Kidney tubule cell (primary cell): ENCODE results near the gene DRD5.
A peak's percentile ranks its signal among the peaks of the same experiment; 100 is the strongest.
"Not testable (repeated sequence)": the region's sequence is repeated elsewhere in the genome, so short reads cannot be mapped to it uniquely, and the experiment has no call there.

Experiments
- DNase-seq: peaks from one replicate; pipeline ENCODE4 v3.0.0-alpha.2; 2018; ENCODE audit warnings: low spot score

Gene DRD5

DNA sequence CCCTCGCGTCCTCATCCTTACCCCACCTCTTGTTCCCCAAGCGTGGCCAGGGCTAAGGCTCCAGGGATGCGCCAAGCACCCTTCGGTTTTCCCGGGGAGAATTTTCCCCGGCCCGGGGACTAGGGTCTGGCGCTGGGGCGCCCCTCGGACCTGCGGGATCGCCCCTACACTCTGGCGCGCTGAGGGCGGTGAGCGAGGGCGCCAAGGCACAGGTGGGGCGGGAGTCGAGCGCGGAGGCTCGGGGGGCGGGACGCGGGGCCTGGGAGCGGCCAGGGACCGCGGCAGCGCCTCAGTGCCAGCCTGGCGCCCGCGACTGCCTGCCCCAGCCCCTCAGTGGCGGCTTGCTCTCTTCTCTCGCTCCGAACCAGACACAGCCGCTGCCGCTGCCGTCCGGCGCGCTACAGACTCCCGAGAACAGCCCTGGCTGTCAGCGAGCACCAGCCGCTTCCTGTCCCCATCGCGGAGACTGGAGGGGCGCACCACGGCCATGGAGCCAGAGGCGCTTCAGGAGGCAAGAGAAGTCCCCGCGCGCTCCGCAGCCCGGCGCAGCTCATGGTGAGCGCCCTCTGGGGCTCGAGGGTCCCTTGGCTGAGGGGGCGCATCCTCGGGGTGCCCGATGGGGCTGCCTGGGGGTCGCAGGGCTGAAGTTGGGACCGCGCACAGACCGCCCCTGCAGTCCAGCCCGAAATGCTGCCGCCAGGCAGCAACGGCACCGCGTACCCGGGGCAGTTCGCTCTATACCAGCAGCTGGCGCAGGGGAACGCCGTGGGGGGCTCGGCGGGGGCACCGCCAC, at the start of gene DRD5:
TSS of gene DRD5 (plus strand) at position 292 of the 793 bp plus-strand sequence. CDS start at position 688, 396 bp downstream.
- DNase-seq = no peak

DNA sequence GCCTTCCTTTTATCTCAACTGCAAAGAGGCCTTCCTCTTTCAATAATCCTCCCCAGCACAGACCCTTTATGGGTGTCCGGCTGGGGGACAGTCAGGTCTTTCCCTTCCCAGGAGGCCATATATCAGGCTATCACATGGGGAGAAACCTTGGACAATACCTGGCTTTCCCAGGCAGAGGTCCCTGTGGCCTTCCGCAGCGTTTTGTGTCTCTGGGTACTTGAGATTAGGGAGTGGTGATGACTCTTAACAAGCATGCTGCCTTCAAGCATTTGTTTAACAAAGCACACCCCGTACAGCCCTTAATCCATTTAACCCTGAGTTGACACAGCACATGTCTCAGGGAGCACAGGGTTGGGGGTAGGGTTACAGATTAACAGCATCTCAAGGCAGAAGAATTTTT, 49.2 kb upstream of the DRD5 start:
- DNase-seq = not testable (repeated sequence)

DNA sequence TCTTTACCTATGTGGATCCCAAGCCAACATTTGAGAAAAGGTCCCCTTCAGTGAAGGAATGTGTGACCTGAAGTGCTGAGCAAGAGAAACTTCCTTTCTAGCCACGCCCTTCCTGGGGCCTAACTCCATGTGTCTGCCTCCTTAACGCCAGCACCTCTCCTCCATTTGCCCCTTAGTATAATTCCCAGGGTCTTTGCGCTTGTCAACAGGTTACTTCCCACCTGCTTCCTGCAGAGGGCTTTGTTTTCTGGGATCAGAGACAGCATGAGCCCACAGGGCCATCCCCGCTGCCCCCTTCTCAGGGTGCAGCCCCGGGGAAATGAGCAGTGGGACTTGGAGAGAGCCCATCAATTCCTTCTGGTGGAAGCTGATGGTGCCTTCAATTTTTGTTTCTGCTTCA, 45.9 kb upstream of the DRD5 start:
- no peak for DNase-seq

DNA sequence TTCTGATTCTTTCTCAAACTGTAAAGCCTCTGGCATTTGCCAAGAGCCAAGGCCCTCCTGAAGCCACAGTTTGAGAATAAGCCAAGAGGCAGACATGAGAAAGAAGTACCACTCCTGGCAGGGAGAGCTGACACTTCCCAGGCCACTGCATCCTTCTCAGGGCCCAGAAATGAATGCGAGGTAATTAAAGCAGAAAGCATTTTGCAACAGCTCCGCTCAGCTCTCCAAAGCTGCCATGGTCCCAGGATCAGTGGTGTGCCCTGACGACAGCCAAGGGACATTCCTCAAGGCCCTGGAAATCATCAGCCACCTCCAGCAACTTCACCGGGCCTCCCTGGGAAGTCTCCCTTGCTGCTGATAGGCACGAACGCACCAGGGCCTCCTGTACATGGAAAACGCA, 44.2 kb upstream of the DRD5 start:
- not testable (repeated sequence) for DNase-seq

DNA sequence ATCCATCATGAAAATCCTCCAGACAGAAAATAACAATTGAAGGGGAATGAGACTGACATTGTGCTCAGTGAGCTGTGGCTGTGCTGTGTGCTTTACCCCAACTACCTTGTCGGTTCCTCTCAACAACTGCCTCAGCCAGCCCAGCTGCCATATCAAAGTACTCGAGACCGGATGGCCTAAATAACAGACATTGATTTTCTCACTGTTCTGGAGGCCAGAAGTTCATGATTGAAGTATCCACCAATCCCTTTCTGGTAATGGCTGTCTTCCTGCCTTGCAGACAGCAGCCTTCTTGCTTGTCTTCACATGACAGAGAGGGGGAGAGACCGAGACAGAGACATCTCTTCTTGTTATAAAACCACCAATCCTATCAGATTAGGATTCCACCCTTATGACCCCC, 37.6 kb upstream of the DRD5 start:
- not testable (repeated sequence) for DNase-seq

DNA sequence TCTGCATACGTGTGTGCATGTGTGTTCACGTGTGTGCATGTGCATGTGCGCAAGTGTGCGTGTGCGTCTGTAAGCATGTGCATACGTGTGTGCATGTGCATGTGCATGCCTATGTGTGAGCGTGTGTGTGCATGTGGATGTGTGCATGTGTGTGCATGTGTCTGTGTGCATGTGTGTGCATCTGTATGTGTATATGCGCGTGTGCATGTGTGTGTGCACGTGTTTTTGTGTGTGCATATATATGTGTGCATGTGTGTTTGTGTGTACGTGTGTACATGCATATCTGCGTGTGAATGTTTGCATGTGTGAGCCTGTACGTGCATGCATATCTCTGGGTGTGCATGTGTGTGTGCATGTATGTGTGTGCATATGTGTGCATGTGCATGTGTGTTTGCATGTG, 35.7 kb upstream of the DRD5 start:
- no peak for DNase-seq

DNA sequence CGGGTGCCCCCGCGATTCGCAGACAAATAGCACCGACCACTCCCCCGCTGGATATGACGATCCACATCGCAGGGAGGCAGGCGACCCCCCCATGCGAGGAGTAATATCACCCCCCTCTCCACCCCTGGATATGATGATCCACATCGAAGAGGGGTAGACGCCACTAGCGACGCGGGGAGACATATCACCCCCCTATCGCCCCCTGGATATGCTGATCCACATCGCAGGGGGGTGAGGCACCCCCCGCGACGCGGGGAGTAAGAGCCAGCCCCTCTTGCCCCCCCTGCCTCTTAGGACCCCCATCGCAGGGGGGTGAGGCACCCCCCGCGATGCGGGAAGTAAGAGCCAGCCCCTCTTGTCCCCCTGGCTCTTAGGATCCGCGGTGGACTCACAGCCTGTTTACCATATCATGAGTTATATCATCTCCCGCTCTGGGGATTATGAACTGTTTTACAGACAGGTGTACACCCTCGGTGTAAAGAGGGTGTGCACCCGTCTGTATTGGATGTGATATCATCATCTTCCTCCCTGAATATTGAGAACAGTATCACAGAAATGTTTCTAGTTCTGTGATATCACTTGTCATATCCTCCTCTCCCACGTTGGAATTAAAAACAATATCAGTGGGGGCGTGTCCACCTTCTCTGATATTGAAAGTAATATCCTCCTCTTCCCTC, 22.7 kb upstream of the DRD5 start:
- DNase-seq = no peak

DNA sequence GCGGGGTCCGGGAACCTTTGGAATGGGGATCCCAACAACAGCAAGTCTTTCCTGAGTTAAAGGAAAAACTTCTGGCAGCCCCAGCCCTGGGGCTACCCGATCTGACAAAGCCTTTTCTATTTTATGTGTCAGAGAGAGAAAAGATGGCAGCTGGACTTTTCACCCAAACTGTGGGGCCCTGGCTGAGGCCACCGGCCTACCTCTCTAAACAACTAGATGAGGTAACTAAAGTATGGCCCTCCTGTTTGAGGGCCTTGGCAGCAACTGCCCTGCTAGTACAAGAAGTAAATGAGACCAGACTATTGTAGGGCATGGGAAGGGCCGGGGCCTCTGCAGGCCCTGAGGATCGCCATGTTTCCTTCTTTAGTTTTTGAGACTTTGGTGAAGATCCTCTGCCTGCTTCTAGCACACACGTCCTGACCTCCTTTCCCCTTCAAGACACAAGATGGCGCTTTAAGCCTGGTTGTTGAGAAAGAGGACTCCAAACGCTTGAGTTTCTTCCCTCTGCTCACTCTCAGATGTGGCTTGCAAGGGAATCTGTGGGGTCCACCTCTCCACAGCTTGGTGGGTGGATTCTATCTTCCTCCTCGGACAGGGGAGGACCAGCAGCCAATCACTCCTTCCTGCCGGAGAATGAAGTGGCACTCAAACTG, 18.5 kb upstream of the DRD5 start:
- DNase-seq = peak; percentile 80

DNA sequence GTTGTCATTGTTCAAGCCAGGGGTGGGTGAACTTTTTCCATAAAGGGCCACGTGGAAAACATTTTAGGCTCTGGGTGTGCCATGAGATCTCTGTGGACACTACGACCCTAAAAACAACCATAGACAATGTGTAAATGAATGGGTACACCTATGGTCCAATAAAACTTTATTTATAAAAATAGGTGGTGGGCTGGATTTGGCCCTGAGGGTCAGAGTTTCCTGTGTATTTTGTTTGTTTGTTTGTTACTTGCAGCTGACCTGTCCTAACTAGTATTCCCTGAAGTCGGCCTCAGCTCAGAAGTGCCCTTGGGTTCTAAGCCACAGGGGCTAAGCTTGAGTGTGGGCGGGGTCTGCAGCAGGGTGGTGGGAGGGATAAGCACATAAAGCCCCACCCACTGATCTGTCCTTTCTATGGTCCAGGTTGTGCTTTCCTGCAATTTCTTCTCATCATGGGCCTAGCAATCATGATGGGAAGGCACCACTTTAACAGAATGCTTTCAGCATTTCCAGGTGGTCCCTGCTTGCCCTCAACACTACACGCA, 17.2 kb upstream of the DRD5 start:
- no peak for DNase-seq

DNA sequence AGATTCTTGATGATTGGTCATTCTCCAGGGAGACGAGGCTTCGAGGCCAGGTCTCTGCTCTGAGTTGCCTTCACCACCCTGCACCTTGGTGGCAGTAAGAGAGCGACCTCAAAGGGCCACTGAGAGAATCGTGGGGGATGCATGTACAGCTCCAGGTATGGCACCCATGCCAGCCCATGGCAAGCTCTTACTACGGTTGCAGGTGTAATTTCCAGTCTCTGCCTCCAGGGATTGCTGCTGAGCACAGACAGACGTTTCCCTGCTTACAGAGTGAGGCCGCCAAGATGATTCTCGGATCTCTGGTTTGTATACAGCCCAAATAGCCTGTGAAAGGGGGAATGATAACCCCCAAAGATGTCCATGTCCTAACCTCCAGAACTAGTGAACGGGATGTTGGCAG, 16.3 kb upstream of the DRD5 start:
- DNase-seq = peak; percentile 31

DNA sequence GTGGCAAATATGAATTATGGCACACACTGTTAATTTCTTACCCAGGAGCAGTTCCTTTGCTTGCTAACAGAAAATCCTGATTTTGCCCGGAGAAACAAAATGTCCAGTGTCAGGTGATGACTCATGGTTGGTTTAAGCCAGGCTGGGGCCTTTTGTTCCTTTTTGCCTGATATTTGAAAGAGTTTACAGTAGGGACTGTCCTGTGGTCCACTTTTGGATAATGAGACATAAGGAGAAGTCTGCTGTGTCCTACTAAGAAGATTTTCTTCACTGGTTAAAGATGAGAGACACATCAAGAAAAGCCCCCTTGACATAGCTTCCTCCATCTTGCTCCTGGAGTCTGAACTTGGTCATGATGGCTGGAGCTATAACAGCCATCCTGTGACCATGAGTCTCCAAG, 12.1 kb upstream of the DRD5 start:
- DNase-seq = no peak

DNA sequence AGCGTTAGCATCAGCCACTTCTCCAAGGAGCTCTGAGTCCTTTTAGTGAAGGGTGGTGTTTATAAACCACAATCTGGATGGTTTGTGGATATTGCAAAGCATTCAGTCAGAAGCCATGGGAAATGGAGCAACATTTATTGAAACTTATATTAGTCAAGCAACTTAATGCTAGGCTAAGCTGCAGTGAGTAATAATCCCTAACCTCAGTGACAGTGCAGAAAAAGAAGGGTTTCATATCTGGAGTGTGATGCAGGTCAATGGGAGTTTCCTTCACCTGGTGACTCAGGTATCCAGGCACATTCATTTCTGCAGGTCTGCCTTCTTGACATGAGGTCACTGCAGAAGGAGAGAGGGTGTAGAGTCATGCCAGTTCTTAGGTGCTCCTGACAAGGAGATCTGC, 10.4 kb upstream of the DRD5 start:
- peak; percentile 88 for DNase-seq

DNA sequence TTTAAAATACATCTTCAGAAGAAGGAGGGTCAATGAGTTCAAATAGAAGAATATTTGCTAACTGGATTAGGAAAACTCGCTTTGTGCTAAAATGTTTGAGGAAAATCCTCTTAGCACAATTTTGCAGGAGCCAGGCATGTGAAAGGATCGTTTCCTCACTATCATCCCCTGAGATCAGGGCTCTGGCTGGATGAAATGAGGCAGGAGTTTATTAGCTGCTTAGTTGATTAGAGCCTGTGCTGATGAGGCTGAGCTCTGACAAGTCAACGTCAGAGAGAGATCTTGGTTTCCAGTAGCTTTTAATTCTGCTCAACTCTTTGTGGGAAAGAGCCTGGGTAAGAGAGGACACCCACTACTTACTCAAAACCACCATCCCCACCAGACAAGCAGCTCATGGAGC, 8.0 kb upstream of the DRD5 start:
- no peak for DNase-seq

DNA sequence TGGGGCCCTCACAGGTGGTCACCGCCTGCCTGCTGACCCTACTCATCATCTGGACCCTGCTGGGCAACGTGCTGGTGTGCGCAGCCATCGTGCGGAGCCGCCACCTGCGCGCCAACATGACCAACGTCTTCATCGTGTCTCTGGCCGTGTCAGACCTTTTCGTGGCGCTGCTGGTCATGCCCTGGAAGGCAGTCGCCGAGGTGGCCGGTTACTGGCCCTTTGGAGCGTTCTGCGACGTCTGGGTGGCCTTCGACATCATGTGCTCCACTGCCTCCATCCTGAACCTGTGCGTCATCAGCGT, 652 bp downstream of the DRD5 start:
- DNase-seq = no peak

DNA sequence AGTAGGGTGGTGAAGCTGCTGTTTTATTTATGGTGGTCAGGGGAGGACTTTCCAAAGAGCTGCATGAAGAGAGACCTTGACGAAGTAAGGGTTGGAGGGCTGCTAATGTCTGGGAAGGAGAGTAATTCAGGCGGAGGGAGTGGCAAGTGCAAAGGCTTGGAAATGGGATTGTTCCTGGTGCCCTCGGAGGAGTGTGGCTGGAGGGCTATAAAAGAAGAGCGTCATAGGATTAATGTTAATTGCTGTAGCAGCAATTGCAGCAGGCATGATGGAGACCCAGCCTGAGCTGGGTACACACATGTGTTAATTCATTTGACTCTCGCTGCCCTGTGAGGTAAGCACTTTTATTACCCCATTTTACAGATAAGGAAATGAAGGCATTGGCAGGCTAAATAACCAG, 4.5 kb downstream of the DRD5 start:
- DNase-seq = not testable (repeated sequence)

DNA sequence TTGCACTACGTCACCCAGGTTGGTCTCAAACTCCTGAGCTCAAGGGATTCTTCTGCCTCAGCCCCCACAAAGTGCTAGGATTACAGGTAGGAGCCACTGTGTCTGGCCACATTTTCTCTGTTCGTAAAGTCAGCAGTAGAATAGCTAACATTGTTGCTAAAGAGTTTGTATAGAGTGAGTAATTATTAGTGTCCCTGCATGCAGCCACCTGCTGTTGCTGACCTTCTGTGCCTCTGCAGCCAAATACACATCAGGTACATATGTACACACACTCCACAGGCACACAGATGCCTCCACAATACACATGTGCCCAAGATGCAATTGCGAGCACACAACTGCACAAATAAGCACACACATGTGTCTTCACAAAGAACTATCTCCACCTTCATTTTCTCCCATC, 10.9 kb downstream of the DRD5 start:
- DNase-seq = no peak

DNA sequence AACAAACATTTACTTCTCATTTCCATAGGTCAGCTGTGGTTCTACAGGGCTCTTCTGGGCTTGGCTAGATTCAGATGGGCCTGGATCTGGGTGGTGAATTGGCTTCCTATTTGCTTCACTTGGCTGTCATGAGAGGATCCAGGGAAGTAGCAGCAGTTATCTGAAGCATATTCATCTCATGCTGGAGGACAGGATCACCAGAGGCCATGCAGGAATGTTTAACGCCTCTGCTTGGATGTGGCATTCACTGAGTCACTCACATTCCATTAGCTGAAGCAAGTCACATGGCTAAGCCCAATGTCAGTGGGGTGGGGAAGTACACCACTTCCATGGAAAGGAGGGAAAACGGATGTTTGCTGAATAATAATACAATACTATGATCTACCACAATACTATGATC, 15.2 kb downstream of the DRD5 start:
- peak; percentile 54 for DNase-seq

DNA sequence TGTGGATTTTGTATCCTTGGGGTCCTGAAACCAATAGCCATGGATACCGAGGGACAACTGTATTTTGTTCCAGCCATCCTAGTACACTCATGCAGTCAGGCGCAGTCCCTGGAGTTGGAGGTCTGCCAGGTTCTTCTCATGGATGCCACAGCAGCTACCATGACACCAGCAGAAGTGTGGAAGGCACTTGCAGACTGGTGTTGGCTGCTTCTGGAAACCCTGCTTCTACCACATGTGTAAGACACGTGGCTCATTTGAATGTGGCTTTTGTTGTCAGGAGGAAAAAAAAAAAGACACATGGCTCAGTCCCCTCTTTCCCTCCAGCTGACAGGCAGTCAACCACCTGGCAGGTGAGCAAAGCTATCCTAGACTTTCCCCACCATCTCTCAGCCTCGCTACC, 19.4 kb downstream of the DRD5 start:
- no peak for DNase-seq

DNA sequence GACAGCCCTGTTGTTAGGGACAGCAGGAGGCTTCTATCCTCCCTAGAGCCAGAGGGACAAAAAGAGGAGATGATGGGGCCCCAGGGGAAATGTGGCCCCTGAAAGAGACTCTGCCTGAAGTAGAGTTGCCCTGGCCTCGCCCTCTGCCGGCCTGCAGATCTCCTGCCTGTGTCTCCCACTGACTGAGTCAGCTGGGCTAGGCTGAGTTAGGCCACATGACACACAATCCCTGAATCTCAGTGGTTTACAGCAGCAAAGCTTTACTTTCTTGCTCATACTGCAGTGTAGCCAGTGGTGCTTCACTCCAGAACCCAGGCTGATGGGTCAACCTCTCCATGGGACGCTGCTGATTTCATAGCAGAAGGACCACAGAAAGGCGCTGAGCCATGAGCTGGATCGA, 23.5 kb downstream of the DRD5 start:
- peak; percentile 43 for DNase-seq

DNA sequence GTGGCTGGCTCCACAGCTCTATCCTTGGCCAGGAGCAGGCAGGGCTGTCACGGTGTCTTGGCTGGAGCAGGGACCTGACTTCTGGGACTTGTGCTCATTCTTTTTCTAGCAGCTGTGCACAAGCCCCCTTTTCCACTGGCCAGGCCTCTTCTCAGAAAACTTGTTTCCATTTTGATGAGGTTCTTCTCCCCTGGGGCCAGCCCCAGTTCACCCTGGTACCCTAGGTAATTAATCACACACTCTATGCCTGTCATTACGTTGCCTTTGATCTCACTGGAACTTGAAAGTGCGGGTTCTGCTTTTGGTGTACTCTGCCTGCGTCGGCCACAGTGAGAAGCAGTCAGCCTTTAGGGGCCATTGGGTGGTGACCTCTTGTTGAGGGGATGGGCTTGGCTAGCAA, 26.6 kb downstream of the DRD5 start:
- no peak for DNase-seq

DNA sequence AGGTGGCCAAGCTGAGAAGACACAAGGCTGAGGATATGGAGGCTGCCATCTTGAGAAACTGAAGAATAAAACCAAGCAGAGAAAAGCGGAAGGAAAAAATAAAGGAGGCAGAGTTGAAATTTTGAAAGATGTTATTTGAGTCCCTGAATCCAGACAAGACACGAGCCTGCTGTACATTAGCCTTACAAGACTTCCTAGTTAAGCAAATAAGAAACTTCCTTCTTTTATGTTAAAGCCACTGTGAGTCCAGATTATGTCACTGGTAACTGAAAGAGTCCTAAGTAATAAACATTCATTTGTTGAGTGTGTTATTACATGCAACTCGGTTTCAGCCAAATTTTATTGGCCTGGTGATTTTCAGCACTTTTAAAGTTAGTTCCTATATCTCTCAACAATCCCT, 30.4 kb downstream of the DRD5 start:
- DNase-seq = no peak

DNA sequence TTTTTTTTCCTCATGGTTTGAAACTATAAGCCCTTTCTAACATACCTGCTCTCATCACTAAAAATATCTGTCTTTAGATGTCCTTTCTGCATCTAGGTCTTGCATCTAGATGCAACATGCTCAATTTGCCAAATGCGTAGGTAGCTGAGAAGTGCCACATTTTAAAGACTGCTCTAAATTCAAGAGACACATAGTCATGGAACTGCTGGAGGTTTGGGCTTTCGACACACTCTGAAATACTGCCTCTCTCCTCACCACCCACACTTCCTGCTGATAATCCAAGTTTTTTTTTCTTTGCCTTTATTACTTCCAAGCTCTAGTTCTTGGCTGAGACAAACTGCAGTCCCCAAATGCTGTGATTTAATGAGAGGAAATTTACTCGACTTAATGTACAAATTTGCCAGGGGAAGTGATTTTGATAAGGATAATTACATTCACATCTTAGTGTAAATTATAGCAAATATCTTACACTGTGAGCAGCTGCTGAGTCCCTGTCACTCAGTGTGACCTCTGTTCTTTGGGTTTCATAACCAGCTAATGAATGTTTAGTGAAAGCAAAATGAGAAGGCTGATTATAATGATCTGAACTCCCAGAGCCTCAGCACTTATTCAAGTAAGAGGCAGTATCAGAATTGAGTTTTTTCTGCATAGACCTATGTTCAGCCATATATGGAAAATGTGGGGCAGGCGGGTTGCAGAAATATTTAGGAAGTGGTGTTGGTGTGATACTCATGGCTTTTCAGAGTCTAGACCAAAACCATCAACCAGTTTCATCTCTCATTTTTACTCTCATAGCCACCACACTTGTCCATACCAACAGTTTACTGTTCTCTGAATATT, 31.3 kb downstream of the DRD5 start:
- DNase-seq = no peak
